Left lung (tissue), 14 donors: ENCODE measurements around the gene ATP10A. TPM values are rescaled to one million over a fixed set of nuclear protein-coding genes. Genes with fewer than 3 reads are reported as not detected.

Source experiments
- ATAC-seq: fragments of 200-7000 bp; cut with Tn5 transposase; one replicate; pipeline ENCODE4 v1.9.1; 2020; ENCODE audit warnings: moderate library complexity
- DNase-seq, 4 donors: peaks; one replicate each; pipeline ENCODE4 v3.0.0-alpha.2; 2013 to 2020
- H3K27ac ChIP-seq, 2 donors: fragments of 200-600 bp; sonication (generic) in 1 of 2; one replicate each; pipeline versions ENCODE4 v1.5.0 to v1.8.0; 2020 to 2021
- H3K27me3 ChIP-seq, 2 donors: fragments of 200-600 bp; sonication (generic) in 1 of 2; one replicate each; pipeline versions ENCODE4 v1.5.0 to v1.8.0; 2020 to 2021
- H3K36me3 ChIP-seq, 2 donors: fragments of 200-600 bp; sonication (generic) in 1 of 2; one replicate each; pipeline versions ENCODE4 v1.5.0 to v1.8.0; 2020 to 2021
- H3K4me1 ChIP-seq, 2 donors: fragments of 200-600 bp; one replicate each; pipeline ENCODE4 v1.8.0; 2021
- H3K4me3 ChIP-seq, 2 donors: fragments of 200-600 bp; sonication (generic) in 1 of 2; one replicate each; pipeline versions ENCODE4 v1.5.0 to v1.8.0; 2020 to 2021; ENCODE audit warnings: mild to moderate bottlenecking in 1 of 2
- H3K9me3 ChIP-seq, 2 donors: fragments of 200-600 bp; sonication (generic) in 1 of 2; one replicate each; pipeline versions ENCODE4 v1.5.0 to v1.8.0; 2020 to 2021
- intact Hi-C, 2 donors: fragments of 100-400 bp; cut with DNase I; formaldehyde crosslinking; loops; one replicate each; pipeline versions ENCODE4 v1.11.2 to v1.14.2; 2022
- long read RNA-seq, 12 donors: library from polyadenylated mRNA in 2 of 12; unstranded in 2 of 12; transcript quantifications; one replicate each; pipeline ENCODE4 v2.0.0 and lab custom pipeline, GENCODE V29; 2019 to 2026
- polyA plus RNA-seq, 6 donors: library from polyadenylated mRNA; unstranded; fragments of 120-200 nt; gene quantifications; one replicate each; pipeline ENCODE4 v1.2.1, GENCODE V29; 2013; ENCODE audit not compliant: insufficient read length in 6 of 6
- total RNA-seq, 2 donors: library from RNA; stranded (reverse); fragmentation: NEBNext Ultra II Directional; extraction: Animal tissue kit (Norgen Biotek cat#: 25700); gene quantifications; one replicate each; pipeline ENCODE4 v1.2.1, GENCODE V29; 2021
- TF ChIP-seq, protein P1 (sequence below), 2 donors: fragments of 200-600 bp; sonication (generic) in 1 of 2; IDR thresholded peaks; one replicate each; pipeline versions ENCODE4 v1.5.0 to v1.8.0; 2021; ENCODE audit warnings: antibody characterized with exemption in 2 of 2
- donor health status: DM: no; HTN: yes; CAD: no.
- donor health status: DM: no; HTN: no; CAD: no.

The ATP10A gene, protein sequence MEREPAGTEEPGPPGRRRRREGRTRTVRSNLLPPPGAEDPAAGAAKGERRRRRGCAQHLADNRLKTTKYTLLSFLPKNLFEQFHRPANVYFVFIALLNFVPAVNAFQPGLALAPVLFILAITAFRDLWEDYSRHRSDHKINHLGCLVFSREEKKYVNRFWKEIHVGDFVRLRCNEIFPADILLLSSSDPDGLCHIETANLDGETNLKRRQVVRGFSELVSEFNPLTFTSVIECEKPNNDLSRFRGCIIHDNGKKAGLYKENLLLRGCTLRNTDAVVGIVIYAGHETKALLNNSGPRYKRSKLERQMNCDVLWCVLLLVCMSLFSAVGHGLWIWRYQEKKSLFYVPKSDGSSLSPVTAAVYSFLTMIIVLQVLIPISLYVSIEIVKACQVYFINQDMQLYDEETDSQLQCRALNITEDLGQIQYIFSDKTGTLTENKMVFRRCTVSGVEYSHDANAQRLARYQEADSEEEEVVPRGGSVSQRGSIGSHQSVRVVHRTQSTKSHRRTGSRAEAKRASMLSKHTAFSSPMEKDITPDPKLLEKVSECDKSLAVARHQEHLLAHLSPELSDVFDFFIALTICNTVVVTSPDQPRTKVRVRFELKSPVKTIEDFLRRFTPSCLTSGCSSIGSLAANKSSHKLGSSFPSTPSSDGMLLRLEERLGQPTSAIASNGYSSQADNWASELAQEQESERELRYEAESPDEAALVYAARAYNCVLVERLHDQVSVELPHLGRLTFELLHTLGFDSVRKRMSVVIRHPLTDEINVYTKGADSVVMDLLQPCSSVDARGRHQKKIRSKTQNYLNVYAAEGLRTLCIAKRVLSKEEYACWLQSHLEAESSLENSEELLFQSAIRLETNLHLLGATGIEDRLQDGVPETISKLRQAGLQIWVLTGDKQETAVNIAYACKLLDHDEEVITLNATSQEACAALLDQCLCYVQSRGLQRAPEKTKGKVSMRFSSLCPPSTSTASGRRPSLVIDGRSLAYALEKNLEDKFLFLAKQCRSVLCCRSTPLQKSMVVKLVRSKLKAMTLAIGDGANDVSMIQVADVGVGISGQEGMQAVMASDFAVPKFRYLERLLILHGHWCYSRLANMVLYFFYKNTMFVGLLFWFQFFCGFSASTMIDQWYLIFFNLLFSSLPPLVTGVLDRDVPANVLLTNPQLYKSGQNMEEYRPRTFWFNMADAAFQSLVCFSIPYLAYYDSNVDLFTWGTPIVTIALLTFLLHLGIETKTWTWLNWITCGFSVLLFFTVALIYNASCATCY (N-terminal part only)
- total RNA-seq (10 to 100 TPM; 25.4 to 46.1 TPM), polyA plus RNA-seq (under 1 TPM; 0.70 to 0.87 (median 0.78) TPM)
- long read RNA-seq, donor 1: 0 reads
- long read RNA-seq, donor 2: 0 reads
- long read RNA-seq, donor 3: 0 reads
- long read RNA-seq, donor 4, partial matches to known transcripts: 4 of 5 reads
- long read RNA-seq, donor 4, other reads (novel, unspliced or antisense): 1 of 5 reads
- long read RNA-seq, donor 5: 0 reads
- long read RNA-seq, donor 6: 0 reads
- long read RNA-seq, donor 7: 0 reads
- long read RNA-seq, donor 8: 0 reads
- long read RNA-seq, donor 9: 0 reads
- long read RNA-seq, donor 10: 0 reads
- long read RNA-seq, donor 11: 0 reads
- long read RNA-seq, donor 12: 0 reads

DNA sequence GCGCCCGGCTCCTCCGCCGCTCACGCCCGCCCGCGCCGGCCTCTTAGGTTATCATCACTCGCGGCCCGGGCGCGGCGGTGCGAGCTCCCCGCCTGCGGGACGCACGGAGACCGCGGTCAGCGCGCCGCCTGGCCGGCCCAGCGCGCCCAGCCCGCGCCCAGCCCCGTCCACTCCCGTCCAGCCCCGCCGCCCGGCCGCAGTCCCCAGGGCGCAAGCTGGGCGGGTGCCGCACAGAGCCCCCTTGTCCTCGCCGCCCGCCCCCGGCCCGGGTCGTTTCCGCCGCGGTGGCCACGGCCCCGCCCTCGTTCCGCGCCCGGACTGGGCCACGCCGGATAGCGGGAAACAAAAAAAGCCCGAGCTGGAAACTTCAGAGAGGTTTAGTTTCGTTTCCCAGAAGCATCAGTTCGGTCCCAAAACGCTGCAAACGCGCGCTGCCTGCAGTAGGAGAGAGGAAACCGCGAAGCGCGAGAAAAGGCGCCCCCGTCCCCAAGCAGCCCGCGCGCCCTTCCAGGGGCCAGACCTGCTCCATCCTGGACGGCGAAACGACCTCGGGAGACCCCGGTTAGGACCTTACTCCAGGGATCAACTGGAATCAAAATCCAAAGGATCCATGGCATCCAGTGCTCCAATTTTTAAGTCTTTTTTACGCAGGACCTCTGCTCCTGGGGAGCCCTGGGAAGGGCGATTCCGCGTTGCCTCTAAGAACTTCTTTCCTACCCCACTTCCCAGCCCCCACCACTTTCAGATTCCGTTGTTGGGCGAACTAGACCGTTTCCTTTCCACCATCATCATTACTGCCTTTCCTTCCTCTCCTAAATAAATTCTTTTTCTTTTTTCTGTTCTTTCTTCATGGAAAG, at the start of gene ATP10A:
Gene ATP10A (minus strand): TSS at position 217 of the 857 bp plus-strand sequence. CDS start 231 bp downstream, outside the sequence.
- Histone ChIP-seq H3K4me1 (peaks cover 0 to 40% of the 10 kb centered on the region in 2 donors), H3K27me3 (peaks cover 0 to 37% of the 10 kb centered on the region in 2 donors), H3K9me3 (no peaks in the 10 kb centered on the region), H3K4me3 (peak within 1 kb of the TSS; percentile 62 to 76), H3K27ac (peak within 1 kb of the TSS; percentile 64 to 78), H3K36me3 (no peaks in the 10 kb centered on the region)
- DNase-seq (peak in 3 of 4 donors; percentile 20 to 82 (median 36)), ATAC-seq (peak; percentile 26)
- intact Hi-C loops: no loop called here
- TF ChIP-seq, protein P1, sequence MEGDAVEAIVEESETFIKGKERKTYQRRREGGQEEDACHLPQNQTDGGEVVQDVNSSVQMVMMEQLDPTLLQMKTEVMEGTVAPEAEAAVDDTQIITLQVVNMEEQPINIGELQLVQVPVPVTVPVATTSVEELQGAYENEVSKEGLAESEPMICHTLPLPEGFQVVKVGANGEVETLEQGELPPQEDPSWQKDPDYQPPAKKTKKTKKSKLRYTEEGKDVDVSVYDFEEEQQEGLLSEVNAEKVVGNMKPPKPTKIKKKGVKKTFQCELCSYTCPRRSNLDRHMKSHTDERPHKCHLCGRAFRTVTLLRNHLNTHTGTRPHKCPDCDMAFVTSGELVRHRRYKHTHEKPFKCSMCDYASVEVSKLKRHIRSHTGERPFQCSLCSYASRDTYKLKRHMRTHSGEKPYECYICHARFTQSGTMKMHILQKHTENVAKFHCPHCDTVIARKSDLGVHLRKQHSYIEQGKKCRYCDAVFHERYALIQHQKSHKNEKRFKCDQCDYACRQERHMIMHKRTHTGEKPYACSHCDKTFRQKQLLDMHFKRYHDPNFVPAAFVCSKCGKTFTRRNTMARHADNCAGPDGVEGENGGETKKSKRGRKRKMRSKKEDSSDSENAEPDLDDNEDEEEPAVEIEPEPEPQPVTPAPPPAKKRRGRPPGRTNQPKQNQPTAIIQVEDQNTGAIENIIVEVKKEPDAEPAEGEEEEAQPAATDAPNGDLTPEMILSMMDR (IDR thresholded peaks at IDR 0.05): no peak

DNA sequence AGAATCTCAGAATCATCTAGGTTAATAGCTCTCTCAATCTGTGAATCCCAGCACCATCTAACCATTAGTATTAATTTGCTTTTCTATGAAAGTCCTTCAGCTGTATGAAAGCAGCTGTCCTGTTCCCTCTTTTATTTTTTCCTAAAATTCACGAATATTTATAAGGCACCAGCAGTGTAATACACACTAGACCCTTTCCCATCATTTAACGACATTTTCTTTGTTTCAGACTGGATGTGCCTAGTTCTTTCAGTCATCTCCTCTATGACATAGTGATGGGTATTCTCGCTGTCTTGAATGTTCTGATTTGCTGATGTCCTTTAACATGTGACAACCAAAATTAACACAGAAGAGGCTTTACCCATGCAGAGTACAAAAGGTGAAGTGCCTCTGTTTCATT, 48.9 kb upstream of the ATP10A start:
- no peak for ATAC-seq
- TF ChIP-seq, protein P1 (IDR thresholded peaks at IDR 0.05): no peak
- Histone ChIP-seq H3K4me3 (no peak overlapping the region), H3K27me3 (no peaks in the 10 kb centered on the region), H3K9me3 (no peaks in the 10 kb centered on the region), H3K4me1 (no peaks in the 10 kb centered on the region), H3K27ac (no peak overlapping the region), H3K36me3 (no peaks in the 10 kb centered on the region)
- no peak for DNase-seq
- intact Hi-C loops: no loop called here

DNA sequence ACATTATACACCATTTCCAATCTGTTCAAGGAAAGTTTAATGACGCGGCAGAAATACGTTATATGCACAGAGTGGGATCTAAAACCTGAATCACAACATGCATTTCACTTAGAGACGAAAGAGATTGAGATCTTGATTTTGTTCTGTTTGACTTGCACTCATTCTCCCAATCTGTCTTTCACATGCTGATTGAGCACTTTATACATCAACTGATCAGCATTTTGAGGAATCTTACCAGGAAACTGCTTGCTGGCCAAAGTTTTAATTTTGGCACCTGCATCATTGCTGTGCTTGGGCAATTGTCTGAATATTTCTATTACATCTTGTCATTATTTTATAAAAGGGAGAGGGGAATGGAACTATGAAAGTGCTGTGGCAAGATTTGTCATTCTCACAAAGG, 47.7 kb upstream of the ATP10A start:
- H3K9me3 ChIP-seq: no peaks in the 10 kb centered on the region
- no peaks in the 10 kb centered on the region for H3K4me1 ChIP-seq
- ATAC-seq: no peak
- no peak overlapping the region for H3K27ac ChIP-seq
- intact Hi-C loops: no loop called here
- no peak overlapping the region for H3K4me3 ChIP-seq
- H3K27me3 ChIP-seq: no peaks in the 10 kb centered on the region
- TF ChIP-seq, protein P1 (IDR thresholded peaks at IDR 0.05): no peak
- no peak for DNase-seq
- H3K36me3 ChIP-seq: no peaks in the 10 kb centered on the region

DNA sequence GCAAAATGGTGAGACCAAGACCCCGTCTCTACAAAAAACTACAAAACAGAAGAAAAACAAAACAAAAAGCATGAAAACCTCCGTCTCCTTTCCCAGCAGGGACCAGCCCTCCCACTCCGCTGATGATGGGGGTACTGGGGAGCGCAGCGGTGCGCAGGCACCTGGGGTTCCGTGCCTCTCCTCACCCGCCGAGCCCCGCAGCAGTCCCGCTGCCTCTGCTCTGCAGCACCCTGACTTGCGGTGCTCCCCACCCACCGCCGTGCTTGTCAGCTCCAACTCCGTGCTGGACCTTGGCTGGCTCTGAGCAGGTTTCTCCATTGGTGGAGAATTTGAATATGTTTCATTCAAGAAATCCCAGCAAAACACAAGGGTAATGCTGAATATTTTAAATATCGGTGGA, 46.7 kb upstream of the ATP10A start:
- intact Hi-C loops: no loop called here
- TF ChIP-seq, protein P1 (IDR thresholded peaks at IDR 0.05): no peak
- DNase-seq (peak in 1 of 4 donors; percentile 45), ATAC-seq (no peak)
- H3K4me1 ChIP-seq: no peaks in the 10 kb centered on the region
- H3K27me3 ChIP-seq: no peaks in the 10 kb centered on the region
- H3K36me3 ChIP-seq: no peaks in the 10 kb centered on the region
- H3K9me3 ChIP-seq: no peaks in the 10 kb centered on the region
- H3K4me3 ChIP-seq: no peak overlapping the region
- no peak overlapping the region for H3K27ac ChIP-seq
